Activated CD4-positive, CD25-positive, alpha-beta regulatory T cell (primary cell): ENCODE measurements around the gene LSM14A.
"Not testable (repeated sequence)": the region's sequence is repeated elsewhere in the genome, so short reads cannot be mapped to it uniquely, and the experiment has no call there.

Experiments
- DNase-seq, 4 experiments: peaks; one replicate each; lab custom pipeline; 2025; lab: John Stamatoyannopoulos, UW

The LSM14A gene

GRCh38 chr19:34228762-34229161 is 56.5 kb downstream of the LSM14A start:
- DNase-seq: no peak

- DNase-seq: no peak
These were observed 57.4 kb downstream of the LSM14A start for GRCh38 chr19:34229721-34230120.

- no peak for DNase-seq
These were observed 58.5 kb downstream of the LSM14A start for GRCh38 chr19:34230820-34231219.

- no peak for DNase-seq
These were observed 59.1 kb downstream of the LSM14A start for GRCh38 chr19:34231439-34231838.

- no peak for DNase-seq
These were observed 60.5 kb downstream of the LSM14A start for GRCh38 chr19:34232566-34233481.

- no peak for DNase-seq
These were observed 63.2 kb downstream of the LSM14A start for GRCh38 chr19:34235425-34235940.

- no peak for DNase-seq
These were observed 64.0 kb downstream of the LSM14A start for GRCh38 chr19:34236035-34236987.

- no peak for DNase-seq
These were observed 65.0 kb downstream of the LSM14A start for GRCh38 chr19:34237283-34237682.

- no peak for DNase-seq
These were observed 65.6 kb downstream of the LSM14A start for GRCh38 chr19:34237939-34238338.

- DNase-seq: no peak
These were observed 69.4 kb downstream of the LSM14A start for GRCh38 chr19:34241513-34242337.

GRCh38 chr19:34243138-34243875 is 71.0 kb downstream of the LSM14A start:
- not testable (repeated sequence) for DNase-seq

- DNase-seq: no peak
These were observed 71.7 kb downstream of the LSM14A start for GRCh38 chr19:34243876-34244578.

GRCh38 chr19:34244611-34245299 is 72.5 kb downstream of the LSM14A start:
- DNase-seq: no peak

- no peak for DNase-seq
These were observed 74.0 kb downstream of the LSM14A start for GRCh38 chr19:34246340-34246739.

GRCh38 chr19:34248941-34249340 is 76.6 kb downstream of the LSM14A start:
- DNase-seq: no peak

GRCh38 chr19:34253167-34253566 is 80.9 kb downstream of the LSM14A start:
- not testable (repeated sequence) for DNase-seq

- DNase-seq: not testable (repeated sequence)
These were observed 81.4 kb downstream of the LSM14A start for GRCh38 chr19:34253681-34254045.

- peak; percentile 66 to 85 (median 78) for DNase-seq
These were observed 81.9 kb downstream of the LSM14A start, which contains the start of gene GARRE1 for GRCh38 chr19:34254046-34254697. Gene GARRE1 (plus strand): TSS chr19:34254554. CDS start chr19:34300474, 45,920 bp downstream.
